K562 (cell line): ENCODE results near the gene FBXO10. TPM values are rescaled to one million over a fixed set of nuclear protein-coding genes. Genes with fewer than 3 reads are reported as not detected.

Source experiments
- ELF1 ChIP-seq: fragments of 200-800 bp; sonication (Bioruptor generic); IDR thresholded peaks from 2 replicates; pipeline ENCODE4 v1.6.1; 2016; ENCODE audit warnings: missing genetic modification characterization, missing compliant biosample characterization
- ETV5 ChIP-seq: sonication (generic); formaldehyde crosslinking; IDR thresholded peaks from 2 replicates; pipeline ENCODE4 v1.4.0; 2020; ENCODE audit warnings: low read depth, mild to moderate bottlenecking, missing genetic modification reagents
- GTF2A2 ChIP-seq: IDR thresholded peaks from 2 replicates; pipeline ENCODE4 v1.6.1; 2016; ENCODE audit warnings: mild to moderate bottlenecking, missing genetic modification characterization, missing compliant biosample characterization
- HDAC1 ChIP-seq, 2 experiments: fragments of 450-650 bp; IDR thresholded peaks; 2 replicates each; pipeline ENCODE4 v1.6.1; 2016 to 2017; ENCODE audit warnings: inconsistent platforms in 1 of 2, mild to moderate bottlenecking in 1 of 2, moderate library complexity in 1 of 2
- HLTF ChIP-seq: fragments of 450-650 bp; IDR thresholded peaks from 2 replicates; pipeline ENCODE4 v1.6.1; 2016
- HMGN3 ChIP-seq: IDR thresholded peaks from 2 replicates; pipeline ENCODE4 v1.6.1; 2011; ENCODE audit warnings: borderline replicate concordance, low read depth, mild to moderate bottlenecking, mixed read lengths, low read length; ENCODE audit not compliant: insufficient read length; ENCODE audit errors: extremely low read depth
- HNRNPLL ChIP-seq: fragments of 200-400 bp; formaldehyde crosslinking; IDR thresholded peaks from 2 replicates; pipeline ENCODE4 v1.6.1; 2017; ENCODE audit warnings: low read length, low read depth, mild to moderate bottlenecking; ENCODE audit not compliant: poor library complexity, severe bottlenecking
- ID3 ChIP-seq, 2 experiments: fragments of 250-450 bp in 1 of 2; fragments of 450-650 bp in 1 of 2; sonication (Bioruptor Pico) in 1 of 2; IDR thresholded peaks; 2 replicates each; pipeline versions ENCODE4 v1.6.1 to v1.8.0; 2016 to 2021; ENCODE audit warnings: mild to moderate bottlenecking in 2 of 2, moderate library complexity in 2 of 2, missing compliant biosample characterization in 1 of 2, missing genetic modification characterization in 1 of 2
- MEF2D ChIP-seq: conservative IDR thresholded peaks from 2 replicates; pipeline ENCODE4 v1.6.1; 2016; ENCODE audit warnings: low read depth, missing genetic modification characterization, missing compliant biosample characterization
- MXI1 ChIP-seq: IDR thresholded peaks from 2 replicates; pipeline ENCODE4 v1.6.1; 2011; ENCODE audit warnings: low read depth, mild to moderate bottlenecking, improper control_type of control experiment, low read length
- RBBP5 ChIP-seq: fragments of 200-600 bp; sonication (generic); IDR thresholded peaks from 2 replicates; pipeline ENCODE4 v1.6.1; 2012; ENCODE audit warnings: borderline replicate concordance, mild to moderate bottlenecking, low read length, control low read depth, inconsistent platforms; ENCODE audit not compliant: insufficient read depth, poor library complexity, severe bottlenecking
- SMAD1 ChIP-seq: fragments of 150-350 bp; IDR thresholded peaks from 2 replicates; pipeline ENCODE4 v1.6.1; 2014; ENCODE audit warnings: low read length, low read depth; ENCODE audit not compliant: partially characterized antibody
- XRCC5 ChIP-seq: fragments of 200-400 bp; formaldehyde crosslinking; IDR thresholded peaks from 2 replicates; pipeline ENCODE4 v1.6.1; 2017; ENCODE audit warnings: low read depth, mild to moderate bottlenecking, low read length
- ZBTB40 ChIP-seq, 2 experiments: fragments of 450-650 bp in 1 of 2; sonication (generic) in 1 of 2; formaldehyde crosslinking in 1 of 2; IDR thresholded peaks; 2 replicates each; pipeline versions ENCODE4 v1.7.1 to v1.9.0; 2016 to 2022; ENCODE audit warnings: inconsistent platforms in 1 of 2, mild to moderate bottlenecking in 1 of 2, missing genetic modification reagents in 1 of 2
- ZFX ChIP-seq: sonication (generic); formaldehyde crosslinking; IDR thresholded peaks from 2 replicates; pipeline ENCODE4 v1.8.0; 2022; ENCODE audit warnings: mild to moderate bottlenecking, missing genetic modification reagents, moderate library complexity
- ZKSCAN1 ChIP-seq: fragments of 150-350 bp; IDR thresholded peaks from 2 replicates; pipeline ENCODE4 v1.6.1; 2016; ENCODE audit warnings: low read depth, low read length
- ZNF507 ChIP-seq: conservative IDR thresholded peaks from 2 replicates; pipeline ENCODE4 v1.6.1; 2017; ENCODE audit warnings: missing genetic modification characterization, missing compliant biosample characterization
- polyA plus RNA-seq, 8 experiments: library from polyadenylated mRNA; depleted of rRNA in 4 of 8; stranded (reverse) in 5 of 8; unstranded in 3 of 8; fragments of >200 nt; fragmentation: Nextera tagmentation in 2 of 8; fragmentation: Illumina TruSeq in 1 of 8; extraction: Ambion mirVana in 2 of 8; extraction: Trizol in 1 of 8; gene quantifications; 2 replicates each; pipeline versions ENCODE4 v1.2.1 to v1.2.3, GENCODE V29; 2011 to 2014; ENCODE audit warnings: inconsistent platforms in 1 of 8, missing spikeins in 1 of 8
- total RNA-seq, 7 experiments: library from RNA; depleted of rRNA in 6 of 7; stranded (reverse); fragments of >200 nt in 6 of 7; fragmentation: Illumina TruSeq in 2 of 7; extraction: Trizol in 2 of 7; gene quantifications; 2 replicates each; pipeline versions ENCODE4 v1.2.1 to v1.2.3, GENCODE V29; 2011 to 2021; ENCODE audit warnings: low replicate concordance in 1 of 7

FBXO10 gene
- total and polyA plus RNA-seq, 9 of the 15 experiments (the other 6 are each of a cell fraction or from before 2014, with no cell fraction given): 0.84 to 9.9 (median 6.0) TPM

- TF ChIP-seq ZBTB40 (IDR thresholded peaks at IDR 0.05) (0 out of 2 replicates have a peak, but pooled peaks have one; percentile 57), ZBTB40 (CRISPR knock-in tag; IDR thresholded peaks at IDR 0.05) (no peak), MXI1 (peak; percentile 75), HMGN3 (peak; percentile 97), SMAD1 (peak; percentile 72), HDAC1 (IDR thresholded peaks at IDR 0.05) (peak in 1 of 2 experiments; percentile 95; a peak in 2 of 4 replicates), ZKSCAN1 (0 out of 2 replicates have a peak, but pooled peaks have one; percentile 53), HNRNPLL (peak; percentile 81), ZFX (CRISPR knock-in tag) (peak; percentile 87), ELF1 (tag) (peak; percentile 46; the same call in 1 of the 2 replicates), ID3 (CRISPR knock-in tag; IDR thresholded peaks at IDR 0.05) (no peak), ID3 (tag; IDR thresholded peaks at IDR 0.05) (0 out of 2 replicates have a peak, but pooled peaks have one; percentile 42), HLTF (no peak), XRCC5 (peak; percentile 79), GTF2A2 (tag) (no peak), RBBP5 (peak; percentile 74), MEF2D (tag) (no peak), ETV5 (CRISPR knock-in tag) (peak; percentile 88; the same call in 1 of the 2 replicates), ZNF507 (tag) (no peak)
Observed at GRCh38 chr9:37485389-37486255, 90.6 kb downstream of the FBXO10 start, which contains the start of gene POLR1E (continued).
